T-helper 1 cell treated with Interleukin-12 subunit alpha and Interleukin-12 subunit beta and Interleukin-4 antibody, amounts not matched to agents 30 ng/mL and 1 ng/mL, for 36 hours (primary cell): ENCODE results near the gene SPDYC. TPM values are rescaled to one million over a fixed set of nuclear protein-coding genes. Genes with fewer than 3 reads are reported as not detected.

Experiments used
- intact Hi-C: fragments of 100-400 bp; cut with micrococcal nuclease; formaldehyde crosslinking; loops from one replicate; pipeline ENCODE4 v1.15.1; 2024
- total RNA-seq: library from RNA; stranded (reverse); gene quantifications from 2 replicates; pipeline ENCODE4 v1.2.3, GENCODE V29; 2022

The SPDYC gene
- not detected in 2 replicates for total RNA-seq

- intact Hi-C loops, result no loop called here
Measured at GRCh38 chr11:65170058-65170534, at the start of gene SPDYC. TSS of gene SPDYC (plus strand) at chr11:65170233. CDS start at chr11:65171358, 1,125 bp downstream.

- intact Hi-C loops, result loop anchor here (5.0 to 10.0 kb wide), 2 partner anchors 451 to 1224 kb away; partner anchors contain the start of genes B4GAT1, BRMS1, FAM89B and ZNRD2
Measured at GRCh38 chr11:65120831-65121230, 49.2 kb upstream of the SPDYC start.

- intact Hi-C loops, result loop anchor here (5.0 to 10.0 kb wide), 2 partner anchors 451 to 1223 kb away; partner anchors contain the start of genes B4GAT1, BRMS1, FAM89B and ZNRD2
Measured at GRCh38 chr11:65121447-65121864, 48.6 kb upstream of the SPDYC start.

- intact Hi-C loops, result loop anchor here (1.0 to 10.0 kb wide), 10 partner anchors 12 to 1223 kb away; partner anchors contain the start of genes ARL2, B4GAT1, BRMS1 and CDCA5
Measured at GRCh38 chr11:65121865-65122696, 48.0 kb upstream of the SPDYC start, which contains the start of the genes FAU and MRPL49. TSS of gene FAU (minus strand) at chr11:65122134. CDS start at chr11:65121813, 321 bp downstream. TSS of gene MRPL49 (plus strand) at chr11:65122321. CDS start at chr11:65122347, 26 bp downstream.

GRCh38 chr11:65124480-65125196, 45.4 kb upstream of the SPDYC start:
- intact Hi-C loops, result loop anchor here (5.0 to 10.0 kb wide), 2 partner anchors 448 to 1220 kb away; partner anchors contain the start of genes B4GAT1, BRMS1, FAM89B and ZNRD2

- intact Hi-C loops, result loop anchor here (10.0 kb wide), 1 partner anchor 1219 kb away; the partner anchor contains the start of genes B4GAT1 and BRMS1
Measured at GRCh38 chr11:65125197-65126056, 44.6 kb upstream of the SPDYC start.

GRCh38 chr11:65126624-65127274, 43.3 kb upstream of the SPDYC start:
- intact Hi-C loops, result loop anchor here (10.0 kb wide), 1 partner anchor 1218 kb away; the partner anchor contains the start of genes B4GAT1 and BRMS1

- intact Hi-C loops, result loop anchor here (10.0 kb wide), 1 partner anchor 1217 kb away; the partner anchor contains the start of genes B4GAT1 and BRMS1
Measured at GRCh38 chr11:65127473-65128181, 42.4 kb upstream of the SPDYC start.

- intact Hi-C loops, result loop anchor here (10.0 kb wide), 1 partner anchor 1216 kb away; the partner anchor contains the start of genes B4GAT1 and BRMS1
Measured at GRCh38 chr11:65128182-65129145, 41.6 kb upstream of the SPDYC start.

GRCh38 chr11:65129649-65130441, 40.2 kb upstream of the SPDYC start:
- intact Hi-C loops, result loop anchor here (5.0 to 10.0 kb wide), 2 partner anchors 397 to 1215 kb away; partner anchors contain the start of genes B4GAT1, BRMS1 and SCYL1

GRCh38 chr11:65130631-65131416, 39.2 kb upstream of the SPDYC start:
- intact Hi-C loops, result loop anchor here (5.0 kb wide), 1 partner anchor 396 kb away; the partner anchor contains the start of gene SCYL1

- intact Hi-C loops, result loop anchor here (5.0 kb wide), 1 partner anchor 396 kb away; the partner anchor contains the start of gene SCYL1
Measured at GRCh38 chr11:65131417-65131776, 38.6 kb upstream of the SPDYC start.

GRCh38 chr11:65131895-65132237, 38.2 kb upstream of the SPDYC start:
- intact Hi-C loops, result loop anchor here (5.0 kb wide), 1 partner anchor 395 kb away; the partner anchor contains the start of gene SCYL1

- intact Hi-C loops, result loop anchor here (5.0 kb wide), 1 partner anchor 395 kb away; the partner anchor contains the start of gene SCYL1
Measured at GRCh38 chr11:65132238-65132987, 37.6 kb upstream of the SPDYC start.
